ENCODE data around the gene CCL17. TPM values are rescaled to one million over a fixed set of nuclear protein-coding genes. Genes with fewer than 3 reads are reported as not detected.

Gene CCL17
- total RNA-seq, 1 experiment from 2014 or later = not detected

GRCh38 chr16:57379579-57379978, 25.0 kb upstream of the CCL17 start:
- no peak overlapping the region for H3K4me3 Mint-ChIP-seq (ENCODE audit: unreplicated experiment)
- peaks cover 10% of the 10 kb centered on the region for H3K4me1 Mint-ChIP-seq (ENCODE audit: insufficient read depth, unreplicated experiment)
- BruUV-seq (replicated peaks) = no TSS peak
- intact Hi-C loops (cut with micrococcal nuclease) = no loop called here
- no peak for TF ChIP-seq CTCF (IDR thresholded peaks at IDR 0.05; ENCODE audit: unreplicated experiment)
- POLR2A ChIA-PET = no interaction called here
- CTCF ChIA-PET = no interaction called here
- H3K36me3 Mint-ChIP-seq (ENCODE audit: insufficient read depth, unreplicated experiment) = no peaks in the 10 kb centered on the region
- H3K9me3 Mint-ChIP-seq (ENCODE audit: unreplicated experiment) = no peaks in the 10 kb centered on the region
- H3K27me3 Mint-ChIP-seq (ENCODE audit: insufficient read depth, unreplicated experiment) = no peaks in the 10 kb centered on the region
- peak; percentile 83 for DNase-seq (ENCODE audit: unreplicated experiment)
- no peak overlapping the region for H3K27ac Mint-ChIP-seq (ENCODE audit: low read depth, unreplicated experiment)

GRCh38 chr16:57380671-57381462, 23.7 kb upstream of the CCL17 start:
- POLR2A ChIA-PET = interaction anchor here (0.6 to 0.7 kb wide), 2 partner anchors 67 to 116 kb away, joined by 3 read pairs; partner anchors contain the start of genes CIAPIN1 and COQ9
- peaks cover 10% of the 10 kb centered on the region for H3K4me1 Mint-ChIP-seq (ENCODE audit: insufficient read depth, unreplicated experiment)

GRCh38 chr16:57381791-57382534, 22.6 kb upstream of the CCL17 start:
- ChIA-PET POLR2A (interaction anchor here (0.6 kb wide), 1 partner anchor 65 kb away, joined by 3 read pairs; the partner anchor contains the start of genes CIAPIN1 and COQ9), CTCF (interaction anchor here (0.7 to 0.9 kb wide), 2 partner anchors 37 to 374 kb away, joined by 3 to 4 read pairs; no protein-coding TSS in a partner anchor)
- DNase-seq (ENCODE audit: unreplicated experiment) = no peak
- peaks cover 10% of the 10 kb centered on the region for H3K4me1 Mint-ChIP-seq (ENCODE audit: insufficient read depth, unreplicated experiment)
- intact Hi-C loops (cut with micrococcal nuclease) = no loop called here
- H3K4me3 Mint-ChIP-seq (ENCODE audit: unreplicated experiment) = no peak overlapping the region
- no peaks in the 10 kb centered on the region for H3K27me3 Mint-ChIP-seq (ENCODE audit: insufficient read depth, unreplicated experiment)
- no peaks in the 10 kb centered on the region for H3K9me3 Mint-ChIP-seq (ENCODE audit: unreplicated experiment)
- TF ChIP-seq CTCF (IDR thresholded peaks at IDR 0.05; ENCODE audit: unreplicated experiment) = no peak
- H3K27ac Mint-ChIP-seq (ENCODE audit: low read depth, unreplicated experiment) = no peak overlapping the region
- H3K36me3 Mint-ChIP-seq (ENCODE audit: insufficient read depth, unreplicated experiment) = no peaks in the 10 kb centered on the region
- BruUV-seq (replicated peaks) = no TSS peak

More at GRCh38 chr16:57380671-57381462, 23.7 kb upstream of the CCL17 start:
- no peak overlapping the region for H3K4me3 Mint-ChIP-seq (ENCODE audit: unreplicated experiment)
- CTCF ChIA-PET = interaction anchor here (0.6 to 0.7 kb wide), 2 partner anchors 288 to 375 kb away, joined by 3 read pairs; no protein-coding TSS in a partner anchor
- no peaks in the 10 kb centered on the region for H3K36me3 Mint-ChIP-seq (ENCODE audit: insufficient read depth, unreplicated experiment)
- no peaks in the 10 kb centered on the region for H3K9me3 Mint-ChIP-seq (ENCODE audit: unreplicated experiment)
- H3K27ac Mint-ChIP-seq (ENCODE audit: low read depth, unreplicated experiment) = no peak overlapping the region
- TF ChIP-seq CTCF (IDR thresholded peaks at IDR 0.05; ENCODE audit: unreplicated experiment) = no peak
- peak; percentile 49 for DNase-seq (ENCODE audit: unreplicated experiment)
- no TSS peak for BruUV-seq (replicated peaks)
- H3K27me3 Mint-ChIP-seq (ENCODE audit: insufficient read depth, unreplicated experiment) = no peaks in the 10 kb centered on the region
- intact Hi-C loops (cut with micrococcal nuclease) = no loop called here
